H9 (cell line): ENCODE data around the gene FPGS. TPM values are rescaled to one million over a fixed set of nuclear protein-coding genes. Genes with fewer than 3 reads are reported as not detected.

ENCODE experiments used
- DNase-seq: peaks from one replicate; pipeline ENCODE4 v3.0.0-alpha.2; 2017
- H2AFZ ChIP-seq: one replicate; pipeline ENCODE4 v1.6.1; 2013; ENCODE audit warnings: mild to moderate bottlenecking, low read length, control low read depth, moderate library complexity
- H2AK5ac ChIP-seq: 2 replicates; pipeline ENCODE4 v1.6.1; 2013; ENCODE audit warnings: low read length, control low read depth, mixed read lengths; ENCODE audit not compliant: insufficient read length
- H2BK120ac ChIP-seq: one replicate; pipeline ENCODE4 v1.6.1; 2013; ENCODE audit warnings: low read depth, mild to moderate bottlenecking, low read length, control low read depth, inconsistent platforms; ENCODE audit not compliant: poor library complexity, severe bottlenecking
- H2BK12ac ChIP-seq: 2 replicates; pipeline ENCODE4 v1.6.1; 2013; ENCODE audit warnings: low read length, control low read depth, mixed read lengths, low read depth; ENCODE audit not compliant: insufficient read length
- H2BK15ac ChIP-seq: 2 replicates; pipeline ENCODE4 v1.6.1; 2013; ENCODE audit warnings: low read depth, low read length, control low read depth
- H2BK20ac ChIP-seq: one replicate; pipeline ENCODE4 v1.6.1; 2013; ENCODE audit warnings: low read depth, mild to moderate bottlenecking, low read length, control low read depth, inconsistent platforms; ENCODE audit not compliant: poor library complexity, severe bottlenecking
- H2BK5ac ChIP-seq: 2 replicates; pipeline ENCODE4 v1.6.1; 2013; ENCODE audit warnings: low read length, control low read depth, mixed read lengths; ENCODE audit not compliant: insufficient read length
- H3K14ac ChIP-seq: 2 replicates; pipeline ENCODE4 v1.6.1; 2013; ENCODE audit warnings: low read length, control low read depth; ENCODE audit not compliant: insufficient read depth
- H3K18ac ChIP-seq: 2 replicates; pipeline ENCODE4 v1.6.1; 2013; ENCODE audit warnings: low read depth, mild to moderate bottlenecking, mixed read lengths, low read length, control low read depth; ENCODE audit not compliant: insufficient read length
- H3K23ac ChIP-seq: 2 replicates; pipeline ENCODE4 v1.6.1; 2013; ENCODE audit warnings: low read length, control low read depth, mixed read lengths, low read depth; ENCODE audit not compliant: insufficient read length
- H3K23me2 ChIP-seq: 2 replicates; pipeline ENCODE4 v1.6.1; 2013; ENCODE audit warnings: low read depth, mild to moderate bottlenecking, mixed read lengths, low read length, control low read depth; ENCODE audit not compliant: insufficient read length, poor library complexity, severe bottlenecking
- H3K27ac ChIP-seq: 2 replicates; pipeline ENCODE4 v1.5.1; 2013; ENCODE audit warnings: low read length, control low read depth, mixed read lengths, low read depth; ENCODE audit not compliant: insufficient read length
- H3K27me3 ChIP-seq: 2 replicates; pipeline ENCODE4 v1.6.1; 2013; ENCODE audit warnings: low read length, control low read depth, inconsistent platforms; ENCODE audit not compliant: insufficient read depth
- H3K4ac ChIP-seq: 2 replicates; pipeline ENCODE4 v1.6.1; 2013; ENCODE audit warnings: low read depth, mild to moderate bottlenecking, control low read depth, inconsistent platforms, low read length, moderate library complexity
- H3K4me1 ChIP-seq: 2 replicates; pipeline ENCODE4 v1.6.1; 2013; ENCODE audit warnings: low read length, control low read depth, inconsistent platforms; ENCODE audit not compliant: insufficient read depth
- H3K4me2 ChIP-seq: 2 replicates; pipeline ENCODE4 v1.6.1; 2013; ENCODE audit warnings: low read length, control low read depth, mixed read lengths; ENCODE audit not compliant: insufficient read length, insufficient read depth
- H3K56ac ChIP-seq: 2 replicates; pipeline ENCODE4 v1.6.1; 2013; ENCODE audit warnings: low read depth, mild to moderate bottlenecking, mixed read lengths, low read length, control low read depth; ENCODE audit not compliant: insufficient read length
- H3K79me1 ChIP-seq: 2 replicates; pipeline ENCODE4 v1.6.1; 2013; ENCODE audit warnings: low read depth, mild to moderate bottlenecking, moderate library complexity, low read length, control low read depth, inconsistent platforms; ENCODE audit not compliant: insufficient read depth, poor library complexity, severe bottlenecking
- H3K79me2 ChIP-seq: 2 replicates; pipeline ENCODE4 v1.6.1; 2013; ENCODE audit warnings: low read length, control low read depth, inconsistent platforms; ENCODE audit not compliant: insufficient read depth
- H3K9ac ChIP-seq: 2 replicates; pipeline ENCODE4 v1.6.1; 2013; ENCODE audit warnings: low read length, control low read depth, mixed read lengths; ENCODE audit not compliant: insufficient read length; ENCODE audit errors: extremely low read depth
- H3K9me3 ChIP-seq: one replicate; pipeline ENCODE4 v1.6.1; 2013; ENCODE audit warnings: low read depth, low read length, inconsistent platforms; ENCODE audit not compliant: control insufficient read depth
- H3T11ph ChIP-seq: one replicate; pipeline ENCODE4 v1.6.1; 2013; ENCODE audit warnings: mild to moderate bottlenecking, low read length, control low read depth, inconsistent platforms
- H4K20me1 ChIP-seq: one replicate; pipeline ENCODE4 v1.6.1; 2013; ENCODE audit not compliant: control insufficient read depth, insufficient read length, insufficient read depth
- H4K5ac ChIP-seq: 2 replicates; pipeline ENCODE4 v1.6.1; 2013; ENCODE audit warnings: low read depth, mild to moderate bottlenecking, mixed read lengths, low read length, control low read depth; ENCODE audit not compliant: insufficient read length
- H4K8ac ChIP-seq: replicated peaks from 2 replicates; pipeline ENCODE4 v1.6.1; 2013; ENCODE audit warnings: low read length, control low read depth, mixed read lengths, low read depth; ENCODE audit not compliant: insufficient read length
- H4K91ac ChIP-seq: 2 replicates; pipeline ENCODE4 v1.6.1; 2013; ENCODE audit warnings: low read depth, mild to moderate bottlenecking, moderate library complexity, mixed read lengths, low read length, control low read depth; ENCODE audit not compliant: insufficient read length
- H3K27ac Mint-ChIP-seq, 3 experiments: 2 replicates in 2 of 3; 3 replicates in 1 of 3; pipeline ENCODE4 v1.8.0; 2020 to 2021; ENCODE audit warnings: mixed read lengths in 3 of 3, mild to moderate bottlenecking in 1 of 3, moderate library complexity in 1 of 3
- H3K27me3 Mint-ChIP-seq: 2 replicates; pipeline ENCODE4 v1.8.0; 2021; ENCODE audit warnings: low read depth, mild to moderate bottlenecking, moderate library complexity, mixed read lengths
- H3K36me3 Mint-ChIP-seq, 3 experiments: 2 replicates in 2 of 3; 3 replicates in 1 of 3; pipeline ENCODE4 v1.8.0; 2020 to 2021; ENCODE audit warnings: low read depth in 3 of 3, mixed read lengths in 3 of 3; ENCODE audit not compliant: insufficient read depth in 1 of 3
- H3K4me1 Mint-ChIP-seq, 2 experiments: 2 replicates each; pipeline ENCODE4 v1.8.0; 2020; ENCODE audit warnings: mixed read lengths in 2 of 2
- H3K4me3 Mint-ChIP-seq, 2 experiments: 2 replicates in 1 of 2; 3 replicates in 1 of 2; pipeline ENCODE4 v1.8.0; 2020 to 2021; ENCODE audit warnings: mild to moderate bottlenecking in 2 of 2, mixed read lengths in 2 of 2, moderate library complexity in 1 of 2
- H3K9me3 Mint-ChIP-seq, 2 experiments: 2 replicates in 1 of 2; 3 replicates in 1 of 2; pipeline ENCODE4 v1.8.0; 2020; ENCODE audit warnings: mild to moderate bottlenecking in 2 of 2, mixed read lengths in 2 of 2, moderate library complexity in 1 of 2
- WGBS: extraction: QIAGEN DNeasy Blood & Tissue Kit; methylation state at CpG from one replicate; pipeline ENCODE4 v1.1.7; 2013; ENCODE audit warnings: missing lambda C conversion rate, low lambda C conversion rate, mixed read lengths; ENCODE audit not compliant: insufficient read length; ENCODE audit errors: extremely low coverage; 5-methylcytosine and 5-hydroxymethylcytosine counted together
- total RNA-seq: library from RNA; stranded (reverse); gene quantifications from 2 replicates; pipeline ENCODE4 v1.2.1, GENCODE V29; 2021
- TF ChIP-seq, protein P1 (sequence below): fragments of 200-600 bp; sonication (generic); conservative IDR thresholded peaks from 3 replicates; pipeline ENCODE4 v1.8.0; 2021; ENCODE audit warnings: antibody characterized with exemption, mild to moderate bottlenecking

The FPGS gene
- total RNA-seq, 1 experiment from 2014 or later = 68.4 TPM

DNA sequence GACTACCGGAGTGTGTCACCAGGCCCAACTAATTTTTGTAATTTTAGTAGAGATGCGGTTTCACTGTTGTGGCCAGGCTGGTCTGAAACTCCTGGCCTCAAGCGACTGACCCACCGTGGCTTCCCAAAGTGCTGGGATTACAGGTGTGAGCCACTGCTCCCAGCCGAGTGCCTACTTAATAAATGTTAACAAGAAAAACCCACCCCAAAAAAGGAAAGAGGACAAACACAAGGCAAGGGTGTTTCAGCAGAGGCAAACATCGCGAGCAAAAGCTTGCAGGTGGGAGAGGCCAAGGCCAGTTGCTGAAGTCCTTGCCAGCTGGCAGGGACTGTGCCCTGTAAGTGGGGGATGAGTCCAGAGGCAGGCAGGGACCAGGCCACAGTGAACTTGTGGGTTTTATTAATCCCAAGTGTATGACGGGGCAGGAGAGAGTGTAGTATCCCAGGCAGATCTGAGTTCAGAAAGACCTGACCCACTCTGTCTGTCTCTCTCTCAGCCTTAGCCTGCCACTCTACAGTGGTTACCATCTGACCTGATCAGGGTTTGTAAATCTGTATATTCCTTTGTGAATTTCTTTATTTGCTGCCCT, 6.4 kb upstream of the FPGS start:
- no peak overlapping the region for H2AFZ ChIP-seq
- no peak overlapping the region for H3K4me2 ChIP-seq
- H3K23me2 ChIP-seq = no peaks in the 10 kb centered on the region
- H3K4me1 ChIP-seq = no peaks in the 10 kb centered on the region
- no peak overlapping the region for H3K27ac ChIP-seq
- no peak overlapping the region for H2BK12ac ChIP-seq
- no peak overlapping the region for H2BK20ac ChIP-seq
- no peak overlapping the region for H4K8ac ChIP-seq
- H4K91ac ChIP-seq = no peak overlapping the region
- no peak for DNase-seq
- peaks cover 2 to 16% (median 11%) of the 10 kb centered on the region in 3 experiments; a peak in 5 of 7 replicates for H3K36me3 Mint-ChIP-seq
- H3K27me3 Mint-ChIP-seq = peaks cover 8% of the 10 kb centered on the region; the same call in 1 of the 2 replicates
- no peaks in the 10 kb centered on the region for H4K20me1 ChIP-seq
- H3K79me1 ChIP-seq = no peaks in the 10 kb centered on the region
- H3K18ac ChIP-seq = peak overlapping the region; percentile 53
- H4K5ac ChIP-seq = no peak overlapping the region
- no peak overlapping the region for H3K4me3 Mint-ChIP-seq
- no peak overlapping the region for H3K56ac ChIP-seq
- H3K9me3 ChIP-seq = no peaks in the 10 kb centered on the region
- no peak overlapping the region for H2BK120ac ChIP-seq
- peak overlapping the region in 2 of 3 experiments; percentile 33 to 81; a peak in 2 of 7 replicates for H3K27ac Mint-ChIP-seq
- H3T11ph ChIP-seq = no peak overlapping the region
- H3K23ac ChIP-seq = no peak overlapping the region
- H3K9me3 Mint-ChIP-seq = no peaks in the 10 kb centered on the region
- no peak overlapping the region for H2BK15ac ChIP-seq
- no peak overlapping the region for H3K14ac ChIP-seq
- H2AK5ac ChIP-seq = no peak overlapping the region
- H3K9ac ChIP-seq = no peak overlapping the region
- no CpG with 5 or more reads among the region's 8 CpGs for WGBS
- H3K4me1 Mint-ChIP-seq = peaks cover 6 to 11% of the 10 kb centered on the region in 2 experiments
- no peaks in the 10 kb centered on the region for H3K79me2 ChIP-seq
- no peaks in the 10 kb centered on the region for H3K27me3 ChIP-seq
- no peak overlapping the region for H3K4ac ChIP-seq
- TF ChIP-seq, protein P1, sequence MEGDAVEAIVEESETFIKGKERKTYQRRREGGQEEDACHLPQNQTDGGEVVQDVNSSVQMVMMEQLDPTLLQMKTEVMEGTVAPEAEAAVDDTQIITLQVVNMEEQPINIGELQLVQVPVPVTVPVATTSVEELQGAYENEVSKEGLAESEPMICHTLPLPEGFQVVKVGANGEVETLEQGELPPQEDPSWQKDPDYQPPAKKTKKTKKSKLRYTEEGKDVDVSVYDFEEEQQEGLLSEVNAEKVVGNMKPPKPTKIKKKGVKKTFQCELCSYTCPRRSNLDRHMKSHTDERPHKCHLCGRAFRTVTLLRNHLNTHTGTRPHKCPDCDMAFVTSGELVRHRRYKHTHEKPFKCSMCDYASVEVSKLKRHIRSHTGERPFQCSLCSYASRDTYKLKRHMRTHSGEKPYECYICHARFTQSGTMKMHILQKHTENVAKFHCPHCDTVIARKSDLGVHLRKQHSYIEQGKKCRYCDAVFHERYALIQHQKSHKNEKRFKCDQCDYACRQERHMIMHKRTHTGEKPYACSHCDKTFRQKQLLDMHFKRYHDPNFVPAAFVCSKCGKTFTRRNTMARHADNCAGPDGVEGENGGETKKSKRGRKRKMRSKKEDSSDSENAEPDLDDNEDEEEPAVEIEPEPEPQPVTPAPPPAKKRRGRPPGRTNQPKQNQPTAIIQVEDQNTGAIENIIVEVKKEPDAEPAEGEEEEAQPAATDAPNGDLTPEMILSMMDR = no peak
- H2BK5ac ChIP-seq = no peak overlapping the region
